ENCODE data around the gene ENGASE. TPM values are rescaled to one million over a fixed set of nuclear protein-coding genes. Genes with fewer than 3 reads are reported as not detected.

The ENGASE gene
- total and polyA plus RNA-seq, 2 experiments from 2014 or later: 9.0 to 27.1 TPM

DNA sequence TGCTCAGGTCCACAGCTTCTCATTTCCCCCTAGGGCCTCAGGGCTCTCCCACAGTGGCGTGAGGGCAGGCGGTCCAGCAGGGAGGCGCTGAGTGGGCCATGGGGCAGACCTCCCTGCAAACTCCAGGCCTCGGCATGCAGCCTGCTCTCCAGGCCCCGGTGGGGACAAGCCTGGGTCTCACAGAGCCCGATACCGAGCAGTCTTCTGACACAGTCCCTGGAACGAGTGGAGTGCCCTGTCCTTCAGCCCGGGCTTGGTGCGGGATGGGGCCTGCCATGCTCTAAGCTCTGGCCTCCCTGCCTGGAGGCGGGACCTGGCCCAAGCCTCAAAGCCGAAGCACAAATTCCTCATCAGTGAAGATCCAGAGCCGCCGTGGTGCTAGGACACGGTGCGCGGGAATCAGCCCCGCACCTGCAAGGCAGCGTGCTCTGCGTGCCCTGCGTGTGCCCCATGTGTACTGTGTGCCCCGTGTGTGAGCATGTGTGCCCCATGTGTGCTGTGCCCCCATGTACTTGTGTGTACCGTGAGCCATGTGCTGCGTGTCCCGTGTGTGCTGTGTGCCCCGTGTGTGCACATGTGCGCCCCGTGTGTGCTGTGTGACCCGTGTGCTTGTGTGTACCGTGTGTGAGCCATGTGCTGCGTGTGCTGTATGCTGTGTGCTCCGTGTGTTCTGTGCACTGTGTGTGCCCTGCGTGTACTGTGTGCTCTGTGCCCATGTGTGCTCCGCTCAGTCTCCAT lies 56.1 kb downstream of the ENGASE start (continued):
- TF ChIP-seq, protein P1, sequence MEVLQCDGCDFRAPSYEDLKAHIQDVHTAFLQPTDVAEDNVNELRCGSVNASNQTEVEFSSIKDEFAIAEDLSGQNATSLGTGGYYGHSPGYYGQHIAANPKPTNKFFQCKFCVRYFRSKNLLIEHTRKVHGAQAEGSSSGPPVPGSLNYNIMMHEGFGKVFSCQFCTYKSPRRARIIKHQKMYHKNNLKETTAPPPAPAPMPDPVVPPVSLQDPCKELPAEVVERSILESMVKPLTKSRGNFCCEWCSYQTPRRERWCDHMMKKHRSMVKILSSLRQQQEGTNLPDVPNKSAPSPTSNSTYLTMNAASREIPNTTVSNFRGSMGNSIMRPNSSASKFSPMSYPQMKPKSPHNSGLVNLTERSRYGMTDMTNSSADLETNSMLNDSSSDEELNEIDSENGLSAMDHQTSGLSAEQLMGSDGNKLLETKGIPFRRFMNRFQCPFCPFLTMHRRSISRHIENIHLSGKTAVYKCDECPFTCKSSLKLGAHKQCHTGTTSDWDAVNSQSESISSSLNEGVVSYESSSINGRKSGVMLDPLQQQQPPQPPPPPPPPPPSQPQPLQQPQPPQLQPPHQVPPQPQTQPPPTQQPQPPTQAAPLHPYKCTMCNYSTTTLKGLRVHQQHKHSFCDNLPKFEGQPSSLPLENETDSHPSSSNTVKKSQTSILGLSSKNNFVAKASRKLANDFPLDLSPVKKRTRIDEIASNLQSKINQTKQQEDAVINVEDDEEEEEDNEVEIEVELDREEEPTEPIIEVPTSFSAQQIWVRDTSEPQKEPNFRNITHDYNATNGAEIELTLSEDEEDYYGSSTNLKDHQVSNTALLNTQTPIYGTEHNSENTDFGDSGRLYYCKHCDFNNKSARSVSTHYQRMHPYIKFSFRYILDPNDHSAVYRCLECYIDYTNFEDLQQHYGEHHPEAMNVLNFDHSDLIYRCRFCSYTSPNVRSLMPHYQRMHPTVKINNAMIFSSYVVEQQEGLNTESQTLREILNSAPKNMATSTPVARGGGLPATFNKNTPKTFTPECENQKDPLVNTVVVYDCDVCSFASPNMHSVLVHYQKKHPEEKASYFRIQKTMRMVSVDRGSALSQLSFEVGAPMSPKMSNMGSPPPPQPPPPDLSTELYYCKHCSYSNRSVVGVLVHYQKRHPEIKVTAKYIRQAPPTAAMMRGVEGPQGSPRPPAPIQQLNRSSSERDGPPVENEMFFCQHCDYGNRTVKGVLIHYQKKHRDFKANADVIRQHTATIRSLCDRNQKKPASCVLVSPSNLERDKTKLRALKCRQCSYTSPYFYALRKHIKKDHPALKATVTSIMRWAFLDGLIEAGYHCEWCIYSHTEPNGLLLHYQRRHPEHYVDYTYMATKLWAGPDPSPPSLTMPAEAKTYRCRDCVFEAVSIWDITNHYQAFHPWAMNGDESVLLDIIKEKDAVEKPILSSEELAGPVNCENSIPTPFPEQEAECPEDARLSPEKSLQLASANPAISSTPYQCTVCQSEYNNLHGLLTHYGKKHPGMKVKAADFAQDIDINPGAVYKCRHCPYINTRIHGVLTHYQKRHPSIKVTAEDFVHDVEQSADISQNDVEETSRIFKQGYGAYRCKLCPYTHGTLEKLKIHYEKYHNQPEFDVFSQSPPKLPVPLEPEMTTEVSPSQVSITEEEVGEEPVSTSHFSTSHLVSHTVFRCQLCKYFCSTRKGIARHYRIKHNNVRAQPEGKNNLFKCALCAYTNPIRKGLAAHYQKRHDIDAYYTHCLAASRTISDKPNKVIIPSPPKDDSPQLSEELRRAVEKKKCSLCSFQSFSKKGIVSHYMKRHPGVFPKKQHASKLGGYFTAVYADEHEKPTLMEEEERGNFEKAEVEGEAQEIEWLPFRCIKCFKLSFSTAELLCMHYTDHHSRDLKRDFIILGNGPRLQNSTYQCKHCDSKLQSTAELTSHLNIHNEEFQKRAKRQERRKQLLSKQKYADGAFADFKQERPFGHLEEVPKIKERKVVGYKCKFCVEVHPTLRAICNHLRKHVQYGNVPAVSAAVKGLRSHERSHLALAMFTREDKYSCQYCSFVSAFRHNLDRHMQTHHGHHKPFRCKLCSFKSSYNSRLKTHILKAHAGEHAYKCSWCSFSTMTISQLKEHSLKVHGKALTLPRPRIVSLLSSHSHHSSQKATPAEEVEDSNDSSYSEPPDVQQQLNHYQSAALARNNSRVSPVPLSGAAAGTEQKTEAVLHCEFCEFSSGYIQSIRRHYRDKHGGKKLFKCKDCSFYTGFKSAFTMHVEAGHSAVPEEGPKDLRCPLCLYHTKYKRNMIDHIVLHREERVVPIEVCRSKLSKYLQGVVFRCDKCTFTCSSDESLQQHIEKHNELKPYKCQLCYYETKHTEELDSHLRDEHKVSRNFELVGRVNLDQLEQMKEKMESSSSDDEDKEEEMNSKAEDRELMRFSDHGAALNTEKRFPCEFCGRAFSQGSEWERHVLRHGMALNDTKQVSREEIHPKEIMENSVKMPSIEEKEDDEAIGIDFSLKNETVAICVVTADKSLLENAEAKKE (CRISPR knock-in tag; IDR thresholded peaks at IDR 0.05): no peak
- TF ChIP-seq POLR2AphosphoS5 (IDR thresholded peaks at IDR 0.05; ENCODE audit: low read depth): no peak
- TF ChIP-seq JUNB (IDR thresholded peaks at IDR 0.05; ENCODE audit: unreplicated experiment): no peak
- TF ChIP-seq ZNF331 (CRISPR knock-in tag; IDR thresholded peaks at IDR 0.05; ENCODE audit: low read depth): no peak
- TF ChIP-seq, protein P2, sequence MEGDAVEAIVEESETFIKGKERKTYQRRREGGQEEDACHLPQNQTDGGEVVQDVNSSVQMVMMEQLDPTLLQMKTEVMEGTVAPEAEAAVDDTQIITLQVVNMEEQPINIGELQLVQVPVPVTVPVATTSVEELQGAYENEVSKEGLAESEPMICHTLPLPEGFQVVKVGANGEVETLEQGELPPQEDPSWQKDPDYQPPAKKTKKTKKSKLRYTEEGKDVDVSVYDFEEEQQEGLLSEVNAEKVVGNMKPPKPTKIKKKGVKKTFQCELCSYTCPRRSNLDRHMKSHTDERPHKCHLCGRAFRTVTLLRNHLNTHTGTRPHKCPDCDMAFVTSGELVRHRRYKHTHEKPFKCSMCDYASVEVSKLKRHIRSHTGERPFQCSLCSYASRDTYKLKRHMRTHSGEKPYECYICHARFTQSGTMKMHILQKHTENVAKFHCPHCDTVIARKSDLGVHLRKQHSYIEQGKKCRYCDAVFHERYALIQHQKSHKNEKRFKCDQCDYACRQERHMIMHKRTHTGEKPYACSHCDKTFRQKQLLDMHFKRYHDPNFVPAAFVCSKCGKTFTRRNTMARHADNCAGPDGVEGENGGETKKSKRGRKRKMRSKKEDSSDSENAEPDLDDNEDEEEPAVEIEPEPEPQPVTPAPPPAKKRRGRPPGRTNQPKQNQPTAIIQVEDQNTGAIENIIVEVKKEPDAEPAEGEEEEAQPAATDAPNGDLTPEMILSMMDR (conservative IDR thresholded peaks at IDR 0.05; ENCODE audit: low read depth in 2 of 2): no peak
- no peak for TF ChIP-seq EZH2 (IDR thresholded peaks at IDR 0.05; ENCODE audit: low read depth, unreplicated experiment)

DNA sequence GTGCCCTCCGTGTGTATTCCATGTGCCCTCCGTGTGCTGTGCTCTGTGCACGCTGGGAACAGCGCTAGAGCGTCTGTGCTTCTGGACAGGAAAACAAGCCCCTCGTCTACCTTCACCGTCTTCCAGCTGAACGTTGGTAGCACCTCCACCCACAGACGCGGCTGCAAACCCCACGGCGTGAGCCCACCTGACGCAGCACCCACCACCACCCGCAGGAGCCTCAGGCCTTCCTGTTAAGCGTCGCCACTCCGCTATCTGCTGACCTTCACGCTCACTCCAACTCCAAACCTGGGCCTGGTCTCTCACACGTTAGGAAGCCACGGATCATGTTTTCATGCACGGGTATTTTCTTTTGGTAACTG lies 56.6 kb downstream of the ENGASE start:
- Histone ChIP-seq H3K36me3 (ENCODE audit: insufficient read depth) (no peaks in the 10 kb centered on the region), H3K27me3 (ENCODE audit: insufficient read depth) (no peaks in the 10 kb centered on the region), H3F3A (replicated peaks; ENCODE audit: low read depth) (no peaks in the 10 kb centered on the region), H3K79me2 (replicated peaks; ENCODE audit: insufficient read depth) (no peaks in the 10 kb centered on the region), H3K4me3 (no peak overlapping the region), H2AFZ (no peak overlapping the region), H3K4me2 (no peak overlapping the region), H3K9me2 (ENCODE audit: insufficient read depth) (no peaks in the 10 kb centered on the region), H3K4me1 (ENCODE audit: insufficient read depth) (no peaks in the 10 kb centered on the region), H4K20me1 (replicated peaks; ENCODE audit: insufficient read depth) (no peaks in the 10 kb centered on the region), H3K27ac (ENCODE audit: low read depth) (no peak overlapping the region)
- H3K4me3 Mint-ChIP-seq: no peak overlapping the region; the same call in 2 of the 3 replicates
- TF ChIP-seq, protein P1 (CRISPR knock-in tag; IDR thresholded peaks at IDR 0.05): no peak
- TF ChIP-seq NANOG (IDR thresholded peaks at IDR 0.05; ENCODE audit: borderline replicate concordance): no peak
- H3K27ac Mint-ChIP-seq: no peak overlapping the region
- peaks cover 5% of the 10 kb centered on the region; the same call in 1 of the 3 replicates for H3K4me1 Mint-ChIP-seq
- no peak for DNase-seq (ENCODE audit: low spot score)
- H3K27me3 Mint-ChIP-seq (ENCODE audit: insufficient read depth, low read depth, poor library complexity): peaks cover 17% of the 10 kb centered on the region
- no peaks in the 10 kb centered on the region; the same call in 2 of the 3 replicates for H3K9me3 Mint-ChIP-seq
- H3K36me3 Mint-ChIP-seq (ENCODE audit: low read depth): no peaks in the 10 kb centered on the region; the same call in 1 of the 3 replicates
- ATAC-seq: no peak

All from GM23338 (cell line).